Ishikawa (cell line): Measurements from ENCODE around the gene MCM8.

ENCODE experiments used
- CEBPB ChIP-seq: IDR thresholded peaks from 2 replicates; pipeline ENCODE4 v1.6.1; 2012
- EP300 ChIP-seq: IDR thresholded peaks from 2 replicates; pipeline ENCODE4 v1.6.1; 2012; ENCODE audit warnings: borderline replicate concordance
- RAD21 ChIP-seq: IDR thresholded peaks from 2 replicates; pipeline ENCODE4 v1.6.1; 2012; ENCODE audit warnings: low read depth

GRCh38 chr20:5936238-5936637 lies 14.2 kb upstream of the MCM8 start:
- no peak for TF ChIP-seq EP300
- no peak for TF ChIP-seq CEBPB
- no peak for TF ChIP-seq RAD21
